ENCODE measurements around the gene PSMD12.

GRCh38 chr17:67335245-67335835 is 31.0 kb downstream of the PSMD12 start:
- no peak for TF ChIP-seq EZH2 (IDR thresholded peaks at IDR 0.05; ENCODE audit: borderline replicate concordance, low read length)
- no peak for TF ChIP-seq CTCF (IDR thresholded peaks at IDR 0.05; ENCODE audit: low read length)
